ENCODE results near the gene NOTCH2.
"Not testable (repeated sequence)": the region's sequence is repeated elsewhere in the genome, so short reads cannot be mapped to it uniquely, and the experiment has no call there.

Gene NOTCH2

DNA sequence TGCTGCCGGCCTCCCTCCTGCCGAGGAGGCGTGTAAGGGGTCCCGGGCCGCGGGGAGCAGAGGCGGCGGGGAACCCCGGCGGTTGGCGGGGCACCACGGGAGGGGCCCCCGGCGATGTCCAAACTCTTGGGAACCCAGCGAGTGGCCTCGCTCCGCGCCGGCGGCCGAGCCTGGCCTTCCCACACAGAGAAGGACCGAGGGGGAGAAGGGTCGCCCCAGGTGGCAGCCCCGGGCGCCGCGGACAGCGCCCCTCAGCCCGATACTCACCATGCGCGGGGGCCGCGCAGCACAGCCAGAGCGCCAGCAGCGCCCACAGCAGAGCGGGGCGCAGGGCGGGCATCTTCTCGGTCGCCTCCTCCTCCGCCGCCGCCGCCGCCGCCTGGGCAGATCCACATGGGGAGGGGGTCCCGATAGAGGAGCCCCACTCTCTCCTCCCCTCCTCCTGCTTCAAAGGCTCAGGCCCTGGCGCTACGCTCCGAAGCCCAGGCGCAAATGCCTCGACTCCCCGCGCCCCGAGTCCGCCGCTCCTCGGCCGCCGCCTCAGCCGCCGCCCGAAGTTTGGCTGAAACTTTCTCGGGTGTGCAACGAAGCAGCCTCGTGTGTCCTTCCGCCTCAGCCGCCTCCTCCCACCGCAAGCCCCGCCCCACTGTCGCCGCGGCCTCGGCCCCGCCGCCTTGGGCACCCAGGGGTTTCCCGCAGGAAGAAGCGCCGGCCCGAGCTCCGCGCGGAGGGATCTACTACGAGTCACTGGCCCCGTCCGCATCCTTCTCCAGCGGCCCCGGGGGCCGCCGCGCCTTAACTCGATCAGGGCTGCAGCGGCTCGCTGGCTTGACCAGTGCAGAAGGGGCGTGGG lies at the start of gene NOTCH2:
TSS of gene NOTCH2 (minus strand) at position 596 of the 853 bp plus-strand sequence. CDS start at position 340, 256 bp downstream.
- H3K27me3 ChIP-seq (ENCODE audit: insufficient read depth, low read length); H2AFZ ChIP-seq (ENCODE audit: low read depth, low read length); H3K9me3 ChIP-seq (ENCODE audit: low read length); H3K36me3 ChIP-seq (ENCODE audit: insufficient read depth, low read length); H3K4me1 ChIP-seq (ENCODE audit: insufficient read depth, low read length): not testable (repeated sequence)
- H3K4me3 ChIP-seq (ENCODE audit: low read length) = peak within 1 kb of the TSS; percentile 50

DNA sequence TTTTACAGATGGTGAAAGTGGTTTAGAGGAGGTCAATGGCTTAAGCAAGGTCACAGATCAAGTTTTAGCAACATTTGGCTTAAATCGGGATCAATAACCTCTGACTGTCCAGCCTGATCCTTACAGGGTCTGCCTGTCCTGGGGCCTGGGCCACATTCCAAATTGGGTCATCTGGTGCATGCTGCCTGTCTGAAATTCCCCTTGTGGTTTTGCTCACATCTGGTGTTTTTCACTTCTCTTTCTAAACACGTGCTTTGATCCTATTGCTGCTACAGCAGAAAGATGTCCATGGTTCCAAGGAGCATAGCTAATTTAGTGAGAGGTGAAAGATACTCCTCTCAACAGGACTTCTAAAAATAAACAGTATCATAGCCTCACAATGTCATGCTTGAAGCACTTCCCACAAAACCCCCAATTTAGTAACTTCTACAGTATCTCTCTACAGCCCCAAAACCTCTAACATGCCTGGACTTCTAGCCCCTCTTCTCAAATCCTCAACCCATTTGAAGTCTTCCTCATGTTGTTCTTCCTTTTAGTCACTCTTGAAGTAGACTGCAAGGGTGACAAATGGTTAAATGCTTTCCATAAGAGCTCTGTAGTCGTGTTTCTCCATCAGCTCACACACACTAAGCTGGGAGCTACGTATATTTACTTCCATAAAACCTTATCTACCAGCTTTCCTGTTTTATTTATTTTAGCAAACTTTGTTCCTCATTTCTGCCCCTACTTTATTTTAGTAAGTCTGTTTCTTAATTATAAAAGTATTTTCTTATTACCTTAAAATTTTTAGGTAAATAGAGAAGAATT lies 48.1 kb upstream of the NOTCH2 start:
- not testable (repeated sequence) for H3K9me3 ChIP-seq (ENCODE audit: low read length); H3K4me3 ChIP-seq (ENCODE audit: low read length); H3K27me3 ChIP-seq (ENCODE audit: insufficient read depth, low read length); H3K4me1 ChIP-seq (ENCODE audit: insufficient read depth, low read length); H3K36me3 ChIP-seq (ENCODE audit: insufficient read depth, low read length); H2AFZ ChIP-seq (ENCODE audit: low read depth, low read length)

DNA sequence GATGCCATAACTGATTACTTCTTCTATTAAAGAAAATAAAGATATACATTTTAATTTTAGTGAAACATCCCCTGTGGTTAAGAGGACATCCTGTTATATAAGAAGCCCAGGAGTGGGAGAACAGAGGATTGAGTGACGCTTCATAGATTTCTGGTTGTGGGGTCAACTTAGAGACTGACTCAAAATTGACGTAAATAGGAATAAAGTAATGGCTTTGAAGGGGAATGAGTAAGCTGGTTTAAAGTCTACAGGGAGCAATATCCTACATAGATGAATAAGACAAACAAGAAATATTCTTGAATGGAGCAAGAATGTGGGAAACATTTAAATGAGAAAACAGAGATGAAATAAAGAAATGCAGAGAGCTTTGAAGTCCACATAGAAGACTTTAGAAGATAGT lies 46.6 kb upstream of the NOTCH2 start:
- H3K4me3 ChIP-seq (ENCODE audit: low read length); H3K36me3 ChIP-seq (ENCODE audit: insufficient read depth, low read length); H3K9me3 ChIP-seq (ENCODE audit: low read length); H3K4me1 ChIP-seq (ENCODE audit: insufficient read depth, low read length); H2AFZ ChIP-seq (ENCODE audit: low read depth, low read length); H3K27me3 ChIP-seq (ENCODE audit: insufficient read depth, low read length): not testable (repeated sequence)

DNA sequence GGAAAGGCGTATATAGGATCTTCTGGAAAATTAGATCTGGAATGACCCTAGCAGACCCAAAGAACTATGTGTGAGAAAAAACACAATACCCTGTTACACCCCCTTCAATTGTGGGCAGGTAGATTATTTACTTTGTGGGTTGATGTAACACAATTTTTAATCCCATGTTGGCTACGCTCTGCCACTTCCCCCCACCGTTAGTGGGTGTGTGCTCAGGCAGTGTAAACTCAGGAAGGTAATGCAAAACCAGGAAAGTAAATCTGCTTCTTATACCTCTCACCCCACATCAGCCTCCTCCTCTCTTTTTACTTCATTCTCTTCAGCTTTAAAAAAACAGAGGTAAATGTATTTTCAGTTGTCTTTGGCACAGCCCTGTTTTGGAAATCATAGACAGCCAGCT lies 43.7 kb upstream of the NOTCH2 start:
- not testable (repeated sequence) for H3K4me3 ChIP-seq (ENCODE audit: low read length); H2AFZ ChIP-seq (ENCODE audit: low read depth, low read length); H3K36me3 ChIP-seq (ENCODE audit: insufficient read depth, low read length); H3K9me3 ChIP-seq (ENCODE audit: low read length); H3K4me1 ChIP-seq (ENCODE audit: insufficient read depth, low read length); H3K27me3 ChIP-seq (ENCODE audit: insufficient read depth, low read length)

DNA sequence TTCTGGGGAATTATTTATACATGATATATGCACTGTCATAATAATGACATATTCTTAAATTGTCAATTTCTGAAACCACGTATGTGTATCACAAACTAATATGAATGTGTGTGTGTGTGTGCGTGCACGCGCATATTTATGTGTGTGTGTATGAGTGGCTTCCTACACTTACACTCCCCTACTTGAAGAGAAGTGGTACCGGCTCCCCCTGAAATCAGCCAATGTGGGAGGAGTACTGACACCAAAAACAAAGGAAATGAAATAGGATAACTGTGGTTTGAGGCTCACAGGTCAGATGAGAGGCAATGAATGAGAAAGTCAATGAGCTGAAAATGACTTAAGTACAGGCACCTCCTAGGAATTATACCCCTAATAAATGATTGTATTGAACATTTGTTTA lies 42.8 kb upstream of the NOTCH2 start:
- H3K4me1 ChIP-seq (ENCODE audit: insufficient read depth, low read length); H3K4me3 ChIP-seq (ENCODE audit: low read length); H3K36me3 ChIP-seq (ENCODE audit: insufficient read depth, low read length); H2AFZ ChIP-seq (ENCODE audit: low read depth, low read length); H3K27me3 ChIP-seq (ENCODE audit: insufficient read depth, low read length); H3K9me3 ChIP-seq (ENCODE audit: low read length): not testable (repeated sequence)

DNA sequence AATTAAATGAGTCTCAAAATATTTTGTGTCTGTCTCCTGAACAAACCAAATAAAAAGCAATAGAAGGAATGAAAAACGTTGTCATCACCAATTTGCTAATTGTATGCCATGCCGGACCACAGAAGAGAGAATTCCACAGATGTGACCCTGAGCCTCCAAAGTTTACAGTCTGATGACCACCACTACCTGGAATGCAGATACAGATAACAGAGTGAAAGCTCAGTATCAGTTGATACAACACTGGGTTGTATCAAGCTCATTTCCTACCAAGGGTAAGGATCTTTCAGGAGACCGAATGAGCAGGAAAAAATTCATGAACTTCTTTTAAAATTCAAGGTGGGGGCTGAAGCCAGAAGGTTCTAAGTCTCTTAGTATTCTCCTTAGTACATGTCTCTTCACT lies 42.3 kb upstream of the NOTCH2 start:
- not testable (repeated sequence) for H2AFZ ChIP-seq (ENCODE audit: low read depth, low read length); H3K4me1 ChIP-seq (ENCODE audit: insufficient read depth, low read length); H3K4me3 ChIP-seq (ENCODE audit: low read length); H3K27me3 ChIP-seq (ENCODE audit: insufficient read depth, low read length); H3K36me3 ChIP-seq (ENCODE audit: insufficient read depth, low read length); H3K9me3 ChIP-seq (ENCODE audit: low read length)

DNA sequence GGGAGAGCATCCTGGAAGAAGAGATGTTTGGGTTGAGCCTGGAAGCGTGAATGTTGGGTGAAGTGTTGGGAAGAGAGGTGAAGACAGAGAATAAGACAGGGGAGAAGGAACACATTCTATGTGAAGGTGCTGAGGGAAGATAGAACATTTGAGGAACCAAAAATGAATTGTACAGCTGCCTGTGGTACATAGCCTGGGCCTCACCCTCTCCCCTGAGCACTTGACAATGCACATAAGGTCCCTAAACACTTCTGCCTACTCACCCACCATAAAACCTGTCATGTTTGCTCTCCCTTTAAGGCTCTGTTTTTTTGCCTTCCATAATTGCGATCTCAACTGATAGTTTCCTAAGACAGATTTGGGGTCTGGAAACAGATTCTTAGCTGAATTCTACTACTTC lies 41.5 kb upstream of the NOTCH2 start:
- H3K27me3 ChIP-seq (ENCODE audit: insufficient read depth, low read length); H2AFZ ChIP-seq (ENCODE audit: low read depth, low read length); H3K4me1 ChIP-seq (ENCODE audit: insufficient read depth, low read length); H3K9me3 ChIP-seq (ENCODE audit: low read length); H3K4me3 ChIP-seq (ENCODE audit: low read length); H3K36me3 ChIP-seq (ENCODE audit: insufficient read depth, low read length): not testable (repeated sequence)

DNA sequence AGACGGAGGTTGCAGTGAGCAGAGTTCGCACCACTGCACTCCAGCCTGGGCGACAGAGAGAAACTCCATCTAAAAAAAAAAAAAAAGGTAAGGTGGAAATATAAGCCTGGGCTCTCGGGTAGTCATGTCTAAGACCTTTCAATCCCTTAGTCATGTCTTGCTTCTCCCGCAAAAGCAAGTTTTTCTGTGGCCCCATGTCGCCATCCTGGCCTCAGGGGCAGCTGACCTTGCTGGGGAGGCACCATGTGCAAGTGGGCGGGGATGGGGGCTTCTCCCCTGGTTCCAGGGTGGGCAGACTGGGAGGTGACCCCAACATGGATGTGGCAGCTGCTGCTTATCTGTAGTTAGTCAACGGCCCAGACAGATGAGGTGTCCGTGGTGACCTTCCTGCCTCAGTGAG lies 40.2 kb upstream of the NOTCH2 start:
- not testable (repeated sequence) for H3K4me1 ChIP-seq (ENCODE audit: insufficient read depth, low read length); H3K4me3 ChIP-seq (ENCODE audit: low read length); H3K27me3 ChIP-seq (ENCODE audit: insufficient read depth, low read length); H2AFZ ChIP-seq (ENCODE audit: low read depth, low read length); H3K36me3 ChIP-seq (ENCODE audit: insufficient read depth, low read length); H3K9me3 ChIP-seq (ENCODE audit: low read length)

DNA sequence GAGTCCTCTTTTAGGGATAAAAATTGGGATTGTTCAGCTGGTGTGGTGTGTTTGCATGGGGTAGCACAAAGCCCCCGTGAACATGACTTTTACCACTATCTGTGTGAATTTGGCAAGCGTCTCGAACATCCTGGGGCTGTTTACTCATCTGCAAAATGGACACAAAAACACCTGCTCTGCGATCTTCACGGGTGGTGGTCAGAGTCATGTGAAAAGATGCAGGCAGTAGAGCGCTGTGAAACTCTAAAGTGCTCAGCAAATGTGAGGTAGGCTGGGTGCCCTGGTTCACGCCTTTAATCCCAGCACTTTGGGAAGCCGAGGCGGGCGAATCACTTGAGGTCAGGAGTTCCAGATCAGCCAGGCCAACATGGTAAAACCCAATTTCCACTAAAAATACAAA lies 39.7 kb upstream of the NOTCH2 start:
- not testable (repeated sequence) for H3K27me3 ChIP-seq (ENCODE audit: insufficient read depth, low read length); H2AFZ ChIP-seq (ENCODE audit: low read depth, low read length); H3K36me3 ChIP-seq (ENCODE audit: insufficient read depth, low read length); H3K9me3 ChIP-seq (ENCODE audit: low read length); H3K4me1 ChIP-seq (ENCODE audit: insufficient read depth, low read length); H3K4me3 ChIP-seq (ENCODE audit: low read length)

DNA sequence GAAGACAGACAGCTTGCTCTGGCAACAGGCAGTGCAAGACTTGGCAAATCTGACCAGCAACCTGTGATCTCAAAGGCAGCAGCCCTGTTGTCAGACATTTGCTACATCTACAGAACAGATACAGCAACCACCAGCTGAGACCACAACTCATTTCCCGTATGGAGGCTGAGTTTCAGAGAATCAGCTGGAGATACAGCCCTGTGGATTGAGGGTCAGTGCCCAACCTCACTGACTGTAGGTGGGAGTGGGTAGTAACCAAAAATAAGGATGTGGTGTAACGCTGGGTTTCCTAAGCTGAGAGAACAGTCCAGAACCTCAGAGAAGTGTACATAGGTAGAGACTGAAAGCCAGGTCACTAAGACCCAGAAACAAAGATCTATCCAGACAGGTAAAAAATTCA lies 35.8 kb upstream of the NOTCH2 start:
- H2AFZ ChIP-seq (ENCODE audit: low read depth, low read length); H3K27me3 ChIP-seq (ENCODE audit: insufficient read depth, low read length); H3K4me1 ChIP-seq (ENCODE audit: insufficient read depth, low read length); H3K4me3 ChIP-seq (ENCODE audit: low read length); H3K9me3 ChIP-seq (ENCODE audit: low read length); H3K36me3 ChIP-seq (ENCODE audit: insufficient read depth, low read length): not testable (repeated sequence)

DNA sequence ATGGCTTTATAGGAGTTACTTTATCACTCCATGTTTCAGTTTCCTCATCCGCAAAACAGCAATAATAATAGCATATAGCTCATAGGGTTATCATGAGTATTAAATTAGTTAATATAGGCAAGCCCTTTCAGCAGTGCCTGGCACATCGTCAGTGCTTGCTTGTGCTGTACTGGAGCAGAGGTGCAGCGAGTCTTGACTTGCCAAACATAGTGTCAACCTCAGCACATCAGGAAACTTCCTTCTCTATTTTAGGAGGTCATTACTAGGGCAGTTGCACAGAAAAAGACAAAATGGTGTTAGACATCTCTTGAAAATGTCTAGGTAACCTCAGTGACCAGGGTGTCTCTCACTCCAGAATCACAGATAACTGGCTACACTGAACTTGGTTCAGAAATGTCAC lies 34.3 kb upstream of the NOTCH2 start:
- not testable (repeated sequence) for H3K4me1 ChIP-seq (ENCODE audit: insufficient read depth, low read length); H3K27me3 ChIP-seq (ENCODE audit: insufficient read depth, low read length); H2AFZ ChIP-seq (ENCODE audit: low read depth, low read length); H3K9me3 ChIP-seq (ENCODE audit: low read length); H3K4me3 ChIP-seq (ENCODE audit: low read length); H3K36me3 ChIP-seq (ENCODE audit: insufficient read depth, low read length)

DNA sequence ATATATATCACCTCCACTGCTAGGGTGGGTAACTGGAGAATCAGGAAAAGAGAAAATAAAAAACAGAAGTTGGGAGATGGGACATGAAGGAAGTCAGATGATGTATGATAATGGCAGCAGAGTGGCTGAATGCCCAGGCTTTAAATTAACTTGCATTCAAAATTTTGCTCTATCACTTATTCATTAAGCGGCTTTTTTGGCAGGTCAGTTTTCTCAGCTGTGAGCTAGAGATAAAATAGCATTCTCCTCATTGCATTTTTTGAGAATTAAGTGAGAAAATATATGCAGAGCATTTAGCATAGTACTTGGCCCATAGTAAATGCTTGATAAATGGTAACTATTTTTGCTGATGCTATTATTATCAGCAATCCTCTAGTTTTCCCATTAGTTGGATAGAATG lies 32.1 kb upstream of the NOTCH2 start:
- not testable (repeated sequence) for H3K36me3 ChIP-seq (ENCODE audit: insufficient read depth, low read length); H3K4me3 ChIP-seq (ENCODE audit: low read length); H3K9me3 ChIP-seq (ENCODE audit: low read length); H3K27me3 ChIP-seq (ENCODE audit: insufficient read depth, low read length); H3K4me1 ChIP-seq (ENCODE audit: insufficient read depth, low read length); H2AFZ ChIP-seq (ENCODE audit: low read depth, low read length)

DNA sequence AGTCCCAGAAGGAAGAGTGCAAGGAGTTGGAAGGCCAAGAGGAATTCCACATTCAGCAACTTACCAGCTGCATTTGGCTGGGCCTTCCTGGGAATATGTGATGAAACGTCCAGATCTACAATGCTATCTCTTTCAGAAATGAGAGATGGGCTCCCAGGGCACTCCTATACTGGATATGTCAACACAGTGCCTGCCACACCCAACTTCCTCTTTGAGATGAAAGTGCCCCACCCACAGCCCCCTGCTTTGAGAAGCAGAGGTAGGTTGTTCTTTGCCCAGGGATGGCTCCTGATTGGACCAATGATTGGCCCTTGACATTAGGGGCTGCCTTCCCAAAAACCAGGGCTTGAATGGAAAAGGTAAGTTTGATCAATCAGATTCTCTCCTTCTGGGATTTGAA lies 31.1 kb upstream of the NOTCH2 start:
- H3K4me3 ChIP-seq (ENCODE audit: low read length); H2AFZ ChIP-seq (ENCODE audit: low read depth, low read length); H3K36me3 ChIP-seq (ENCODE audit: insufficient read depth, low read length); H3K4me1 ChIP-seq (ENCODE audit: insufficient read depth, low read length); H3K27me3 ChIP-seq (ENCODE audit: insufficient read depth, low read length); H3K9me3 ChIP-seq (ENCODE audit: low read length): not testable (repeated sequence)
